OCI-LY1 (cell line): ENCODE measurements around the gene PKP3.

Experiments used
- EZH2 ChIP-seq: fragments of 200-600 bp; sonication (generic), shearing (Covaris generic); IDR thresholded peaks from 2 replicates; pipeline ENCODE4 v1.8.0; 2017; ENCODE audit warnings: borderline replicate concordance, mixed run types, mild to moderate bottlenecking, antibody characterized with exemption, low read length, moderate library complexity, mixed read lengths
- TF ChIP-seq, protein P1 (sequence below): fragments of 200-600 bp; sonication (generic), shearing (Covaris generic); IDR thresholded peaks from 2 replicates; pipeline ENCODE4 v1.5.1; 2017; ENCODE audit warnings: mild to moderate bottlenecking, antibody characterized with exemption, low read length, moderate library complexity, mixed read lengths

DNA sequence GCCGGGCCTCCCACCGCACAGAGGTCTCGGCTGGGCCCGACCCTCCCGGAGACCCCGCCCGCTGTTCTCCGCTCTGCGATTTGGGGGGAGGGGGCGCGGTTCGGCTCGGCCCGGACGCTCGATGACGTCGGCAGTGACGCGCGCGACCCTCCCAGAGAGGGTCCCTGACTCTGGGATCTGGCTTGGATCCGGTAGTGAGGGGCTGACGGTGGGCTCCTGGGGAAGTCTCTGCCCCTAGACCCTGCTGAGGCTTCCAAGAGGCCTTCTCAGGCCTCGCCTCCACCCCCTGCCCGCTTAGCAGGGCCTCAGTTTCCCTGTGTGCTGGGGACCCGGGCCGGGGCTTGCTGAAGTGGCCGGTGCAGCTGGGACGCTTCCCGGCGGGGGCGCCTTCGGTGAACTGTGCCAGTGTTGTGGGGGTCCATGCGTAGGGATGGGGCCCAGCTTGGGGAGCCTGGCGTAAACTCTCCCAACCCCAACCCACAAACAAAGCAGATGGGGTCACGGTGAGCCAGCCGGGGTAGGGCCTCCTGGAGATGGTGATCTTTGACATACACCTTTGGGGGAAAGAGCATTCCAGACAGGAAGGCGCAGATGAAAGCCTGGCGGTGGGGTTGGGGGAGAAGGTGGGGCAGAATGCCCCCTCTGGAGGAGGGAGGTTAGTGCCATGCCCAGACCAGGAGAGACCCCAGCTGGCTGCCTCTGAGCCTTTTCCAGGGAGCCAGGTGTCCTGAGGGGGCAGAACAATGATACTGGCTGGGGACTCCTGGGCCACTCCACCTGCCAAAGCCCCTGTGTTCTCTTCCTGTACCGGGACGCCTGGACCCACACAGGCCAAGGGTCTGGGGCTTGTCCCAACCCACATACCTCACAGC lies 23.7 kb upstream of the PKP3 start:
- TF ChIP-seq, protein P1, sequence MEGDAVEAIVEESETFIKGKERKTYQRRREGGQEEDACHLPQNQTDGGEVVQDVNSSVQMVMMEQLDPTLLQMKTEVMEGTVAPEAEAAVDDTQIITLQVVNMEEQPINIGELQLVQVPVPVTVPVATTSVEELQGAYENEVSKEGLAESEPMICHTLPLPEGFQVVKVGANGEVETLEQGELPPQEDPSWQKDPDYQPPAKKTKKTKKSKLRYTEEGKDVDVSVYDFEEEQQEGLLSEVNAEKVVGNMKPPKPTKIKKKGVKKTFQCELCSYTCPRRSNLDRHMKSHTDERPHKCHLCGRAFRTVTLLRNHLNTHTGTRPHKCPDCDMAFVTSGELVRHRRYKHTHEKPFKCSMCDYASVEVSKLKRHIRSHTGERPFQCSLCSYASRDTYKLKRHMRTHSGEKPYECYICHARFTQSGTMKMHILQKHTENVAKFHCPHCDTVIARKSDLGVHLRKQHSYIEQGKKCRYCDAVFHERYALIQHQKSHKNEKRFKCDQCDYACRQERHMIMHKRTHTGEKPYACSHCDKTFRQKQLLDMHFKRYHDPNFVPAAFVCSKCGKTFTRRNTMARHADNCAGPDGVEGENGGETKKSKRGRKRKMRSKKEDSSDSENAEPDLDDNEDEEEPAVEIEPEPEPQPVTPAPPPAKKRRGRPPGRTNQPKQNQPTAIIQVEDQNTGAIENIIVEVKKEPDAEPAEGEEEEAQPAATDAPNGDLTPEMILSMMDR = no peak
- TF ChIP-seq EZH2 = no peak
